ENCODE results near the gene AMY1B. TPM values are rescaled to one million over a fixed set of nuclear protein-coding genes. Genes with fewer than 3 reads are reported as not detected.
"Not testable (repeated sequence)": the region's sequence is repeated elsewhere in the genome, so short reads cannot be mapped to it uniquely, and the experiment has no call there.

AMY1B gene
- polyA plus RNA-seq (2012; rRNA removed), result not detected in 2 replicates
- polyA plus RNA-seq (2012; cell fraction: cytosol; rRNA removed), result not detected in 2 replicates
- polyA plus RNA-seq (2012; cell fraction: nucleus; rRNA removed), result not detected in 2 replicates

DNA sequence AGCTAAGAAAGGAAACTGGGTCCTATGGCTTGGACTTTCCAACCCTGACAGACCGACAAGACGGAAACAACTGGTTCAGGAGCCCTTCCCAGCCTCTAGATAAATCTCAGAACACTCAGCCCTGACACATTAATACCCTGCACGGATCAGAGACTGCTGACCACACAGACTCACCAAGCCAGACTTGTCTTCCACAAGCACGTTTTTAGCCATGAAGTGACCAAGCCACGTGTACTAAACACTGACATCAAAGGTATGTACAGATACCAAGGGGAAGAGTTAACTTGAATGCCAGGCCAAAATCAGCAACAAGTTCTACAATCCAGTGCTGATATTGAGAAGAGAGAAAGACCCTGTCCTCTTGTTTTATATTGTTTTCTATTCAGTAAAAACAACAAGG is at the start of gene AMY1B:
Gene AMY1B (minus strand): TSS at position 101 of the 400 bp plus-strand sequence. CDS start 571 bp downstream, outside the sequence.
- H3K27ac ChIP-seq (ENCODE audit: low read depth in 2 of 2, low read length in 1 of 2); H3K36me3 ChIP-seq (replicated peaks in 1 of 2; ENCODE audit: control insufficient read depth in 1 of 2, insufficient read depth in 2 of 2, low read length in 1 of 2); H3K4me1 ChIP-seq (ENCODE audit: control insufficient read depth in 1 of 2, insufficient read depth in 2 of 2, low read depth in 1 of 2, low read length in 1 of 2); H4K20me1 ChIP-seq (ENCODE audit: insufficient read depth); DNase-seq; H3K9ac ChIP-seq; H3K27me3 ChIP-seq (ENCODE audit: insufficient read depth); H3K9me2 ChIP-seq; POLR2A ChIA-PET; H3K4me2 ChIP-seq; H3K9me3 ChIP-seq; H2AFZ ChIP-seq (ENCODE audit: low read depth); H3K79me2 ChIP-seq (ENCODE audit: insufficient read depth); CTCF ChIA-PET; H3K4me3 ChIP-seq (ENCODE audit: low read depth in 2 of 2, low read length in 1 of 2); H3F3A ChIP-seq (replicated peaks; ENCODE audit: insufficient read depth): not testable (repeated sequence)
- WGBS (ENCODE audit: low lambda C conversion rate), result no CpG with 5 or more reads among the region's 5 CpGs

DNA sequence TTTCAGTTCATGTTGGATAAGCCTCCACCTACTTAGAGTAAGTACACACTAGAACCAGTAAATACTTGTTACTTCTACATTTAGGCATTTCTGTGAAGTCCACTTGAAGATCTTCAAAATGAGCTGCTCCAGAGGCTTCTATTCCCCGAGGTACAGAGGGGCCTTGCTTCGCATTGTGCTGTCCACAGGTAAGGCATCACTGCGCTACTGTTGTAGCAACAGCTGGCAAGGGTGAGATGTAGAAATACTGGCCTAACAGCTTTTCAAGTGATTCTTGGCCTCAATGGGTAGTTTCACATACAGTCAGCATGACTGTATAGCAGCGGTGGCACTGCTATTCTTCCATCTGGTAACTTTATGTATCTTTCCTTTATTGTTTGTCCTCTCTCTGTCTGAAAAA is 49.0 kb upstream of the AMY1B start:
- POLR2A ChIA-PET; H3K4me2 ChIP-seq; H3K36me3 ChIP-seq (replicated peaks in 1 of 2; ENCODE audit: control insufficient read depth in 1 of 2, insufficient read depth in 2 of 2, low read length in 1 of 2); H3K4me1 ChIP-seq (ENCODE audit: control insufficient read depth in 1 of 2, insufficient read depth in 2 of 2, low read depth in 1 of 2, low read length in 1 of 2); H4K20me1 ChIP-seq (ENCODE audit: insufficient read depth); H3K9me2 ChIP-seq; H3K27ac ChIP-seq (ENCODE audit: low read depth in 2 of 2, low read length in 1 of 2); H3K4me3 ChIP-seq (ENCODE audit: low read depth in 2 of 2, low read length in 1 of 2); H3K79me2 ChIP-seq (ENCODE audit: insufficient read depth); H3K9ac ChIP-seq; H3K27me3 ChIP-seq (ENCODE audit: insufficient read depth); DNase-seq; H3K9me3 ChIP-seq; H2AFZ ChIP-seq (ENCODE audit: low read depth); H3F3A ChIP-seq (replicated peaks; ENCODE audit: insufficient read depth); CTCF ChIA-PET: not testable (repeated sequence)
- no CpG with 5 or more reads among the region's 4 CpGs for WGBS (ENCODE audit: low lambda C conversion rate)

DNA sequence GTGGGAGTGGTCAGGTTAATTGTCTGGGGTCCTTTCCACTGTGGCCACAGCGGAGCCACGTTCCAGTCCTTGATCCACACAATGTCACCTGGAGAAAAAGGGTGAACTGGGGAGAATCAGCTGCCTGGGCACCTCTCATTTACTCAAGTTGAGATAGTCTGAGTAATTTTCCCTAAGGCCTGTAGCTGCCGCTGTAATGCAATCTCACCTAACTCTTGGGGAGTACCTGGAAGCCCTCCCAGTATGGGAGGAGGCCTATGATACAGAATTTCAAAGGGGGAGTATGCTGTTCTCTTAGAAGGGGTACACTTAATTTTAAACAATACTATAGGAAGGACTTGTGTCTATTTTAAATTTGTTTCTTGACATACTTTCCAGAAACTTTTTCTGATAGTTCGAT is 48.4 kb upstream of the AMY1B start:
- H3K4me2 ChIP-seq; H3K27ac ChIP-seq (ENCODE audit: low read depth in 2 of 2, low read length in 1 of 2); H3K4me1 ChIP-seq (ENCODE audit: control insufficient read depth in 1 of 2, insufficient read depth in 2 of 2, low read depth in 1 of 2, low read length in 1 of 2); H3K9me3 ChIP-seq; H3K27me3 ChIP-seq (ENCODE audit: insufficient read depth); H3K9ac ChIP-seq; H3K36me3 ChIP-seq (replicated peaks in 1 of 2; ENCODE audit: control insufficient read depth in 1 of 2, insufficient read depth in 2 of 2, low read length in 1 of 2); POLR2A ChIA-PET; H3F3A ChIP-seq (replicated peaks; ENCODE audit: insufficient read depth); H3K79me2 ChIP-seq (ENCODE audit: insufficient read depth); DNase-seq; CTCF ChIA-PET; H3K9me2 ChIP-seq; H4K20me1 ChIP-seq (ENCODE audit: insufficient read depth); H2AFZ ChIP-seq (ENCODE audit: low read depth); H3K4me3 ChIP-seq (ENCODE audit: low read depth in 2 of 2, low read length in 1 of 2): not testable (repeated sequence)
- no CpG with 5 or more reads among the region's 4 CpGs for WGBS (ENCODE audit: low lambda C conversion rate)

DNA sequence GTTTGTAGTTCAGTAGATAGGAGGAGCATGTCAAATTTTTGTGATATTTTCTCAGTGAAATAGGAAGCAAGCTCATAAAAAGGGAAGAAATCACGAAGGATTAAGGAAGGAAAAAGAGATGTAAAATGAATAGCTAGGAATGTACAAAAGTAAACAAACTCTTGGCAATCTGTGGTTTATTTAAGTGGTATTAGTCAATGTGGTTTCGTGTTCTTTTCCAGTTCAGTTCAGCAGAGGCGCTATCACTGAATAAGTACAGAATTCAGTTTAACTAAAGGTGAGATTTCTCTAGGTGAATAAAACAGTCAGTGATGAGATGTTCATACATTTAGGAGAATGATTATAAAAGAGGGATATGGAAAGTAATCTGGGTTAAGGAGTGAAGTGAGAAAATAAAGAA is 42.0 kb upstream of the AMY1B start:
- H3K79me2 ChIP-seq (ENCODE audit: insufficient read depth); H4K20me1 ChIP-seq (ENCODE audit: insufficient read depth); H3K36me3 ChIP-seq (replicated peaks in 1 of 2; ENCODE audit: control insufficient read depth in 1 of 2, insufficient read depth in 2 of 2, low read length in 1 of 2); DNase-seq; POLR2A ChIA-PET; H3F3A ChIP-seq (replicated peaks; ENCODE audit: insufficient read depth); H3K9me3 ChIP-seq; H2AFZ ChIP-seq (ENCODE audit: low read depth); H3K4me1 ChIP-seq (ENCODE audit: control insufficient read depth in 1 of 2, insufficient read depth in 2 of 2, low read depth in 1 of 2, low read length in 1 of 2); H3K9me2 ChIP-seq; H3K27me3 ChIP-seq (ENCODE audit: insufficient read depth); H3K4me2 ChIP-seq; H3K9ac ChIP-seq; H3K27ac ChIP-seq (ENCODE audit: low read depth in 2 of 2, low read length in 1 of 2); CTCF ChIA-PET; H3K4me3 ChIP-seq (ENCODE audit: low read depth in 2 of 2, low read length in 1 of 2): not testable (repeated sequence)
- WGBS (ENCODE audit: low lambda C conversion rate), result no CpG with 5 or more reads among the region's 3 CpGs

DNA sequence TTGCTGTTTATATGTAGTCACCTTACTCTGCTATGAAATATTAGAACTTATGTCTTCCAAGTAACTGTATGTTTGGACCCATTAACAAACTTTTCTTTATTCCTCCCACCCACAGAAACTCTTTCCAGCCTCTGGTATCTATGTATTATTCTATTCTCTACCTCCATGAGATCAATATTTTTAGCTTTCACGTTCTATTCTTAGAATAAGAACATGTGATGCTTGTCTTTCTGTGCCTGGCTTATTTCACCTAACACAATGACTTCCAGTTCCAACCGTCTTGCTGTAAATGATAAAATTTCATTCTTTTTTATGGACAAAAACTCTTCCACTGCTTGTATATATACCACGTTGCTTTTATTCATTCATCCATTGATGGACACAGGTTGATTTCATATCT is 39.3 kb upstream of the AMY1B start:
- WGBS (ENCODE audit: low lambda C conversion rate), result no CpG with 5 or more reads among the region's 3 CpGs
- POLR2A ChIA-PET; H3K4me3 ChIP-seq (ENCODE audit: low read depth in 2 of 2, low read length in 1 of 2); DNase-seq; H3K27me3 ChIP-seq (ENCODE audit: insufficient read depth); H3K4me2 ChIP-seq; H3K9me3 ChIP-seq; H3K9me2 ChIP-seq; CTCF ChIA-PET; H3K79me2 ChIP-seq (ENCODE audit: insufficient read depth); H3K27ac ChIP-seq (ENCODE audit: low read depth in 2 of 2, low read length in 1 of 2); H3F3A ChIP-seq (replicated peaks; ENCODE audit: insufficient read depth); H3K36me3 ChIP-seq (replicated peaks in 1 of 2; ENCODE audit: control insufficient read depth in 1 of 2, insufficient read depth in 2 of 2, low read length in 1 of 2); H3K9ac ChIP-seq; H3K4me1 ChIP-seq (ENCODE audit: control insufficient read depth in 1 of 2, insufficient read depth in 2 of 2, low read depth in 1 of 2, low read length in 1 of 2); H4K20me1 ChIP-seq (ENCODE audit: insufficient read depth); H2AFZ ChIP-seq (ENCODE audit: low read depth): not testable (repeated sequence)

DNA sequence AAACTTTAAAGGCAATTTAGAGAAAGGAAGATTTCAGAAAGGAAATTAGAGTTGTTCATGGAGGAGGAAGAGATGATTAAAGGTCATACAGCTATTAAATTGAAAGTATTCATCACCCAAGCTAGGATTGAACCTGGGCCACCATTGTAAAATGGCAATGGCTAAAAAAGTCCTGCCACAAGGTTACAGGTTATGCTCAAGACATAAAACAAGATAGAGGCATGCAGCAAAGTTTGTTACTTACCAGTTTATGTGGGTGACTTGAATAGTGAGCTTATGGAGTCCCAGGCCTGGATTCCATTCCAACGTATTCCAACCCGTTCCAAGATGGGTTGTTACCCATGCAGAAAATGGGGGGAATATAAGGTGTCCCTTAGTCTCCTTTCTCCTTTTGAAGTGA is 25.5 kb upstream of the AMY1B start:
- H3K36me3 ChIP-seq (replicated peaks in 1 of 2; ENCODE audit: control insufficient read depth in 1 of 2, insufficient read depth in 2 of 2, low read length in 1 of 2); H3K9ac ChIP-seq; H3K27ac ChIP-seq (ENCODE audit: low read depth in 2 of 2, low read length in 1 of 2); H4K20me1 ChIP-seq (ENCODE audit: insufficient read depth); CTCF ChIA-PET; H3K9me3 ChIP-seq; H2AFZ ChIP-seq (ENCODE audit: low read depth); H3K4me3 ChIP-seq (ENCODE audit: low read depth in 2 of 2, low read length in 1 of 2); H3F3A ChIP-seq (replicated peaks; ENCODE audit: insufficient read depth); H3K9me2 ChIP-seq; DNase-seq; H3K27me3 ChIP-seq (ENCODE audit: insufficient read depth); H3K79me2 ChIP-seq (ENCODE audit: insufficient read depth); H3K4me1 ChIP-seq (ENCODE audit: control insufficient read depth in 1 of 2, insufficient read depth in 2 of 2, low read depth in 1 of 2, low read length in 1 of 2); POLR2A ChIA-PET; H3K4me2 ChIP-seq: not testable (repeated sequence)
- WGBS (ENCODE audit: low lambda C conversion rate), result no CpG with 5 or more reads among the region's 2 CpGs

DNA sequence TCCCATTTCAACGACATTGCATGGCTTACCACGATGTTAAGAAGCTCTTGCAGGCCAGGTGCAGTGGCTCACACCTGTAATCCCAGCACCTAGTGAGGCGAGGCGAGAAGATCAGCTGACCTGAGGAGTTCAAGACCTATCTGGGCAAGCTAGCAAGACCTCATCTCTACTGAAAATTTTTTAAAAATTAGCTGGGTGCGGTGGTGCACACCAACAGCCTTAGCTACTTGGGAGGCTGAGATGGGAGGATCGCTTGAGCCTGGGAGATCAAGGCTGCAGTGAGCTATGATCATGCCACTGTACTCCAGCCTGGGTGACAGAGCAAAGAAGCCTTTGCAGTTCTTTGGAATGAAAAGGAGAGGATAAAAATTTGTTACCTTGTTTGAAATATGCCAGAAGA is 21.4 kb upstream of the AMY1B start:
- not testable (repeated sequence) for DNase-seq
- WGBS (ENCODE audit: low lambda C conversion rate), result 9% methylated on average over 6 of the region's 6 CpGs

More for the DNA sequence above, 21.4 kb upstream of the AMY1B start:
- H3K4me2 ChIP-seq; CTCF ChIA-PET; H3K9ac ChIP-seq; H3K9me2 ChIP-seq; H3K9me3 ChIP-seq; H3K79me2 ChIP-seq (ENCODE audit: insufficient read depth); H3K4me3 ChIP-seq (ENCODE audit: low read depth in 2 of 2, low read length in 1 of 2); H3K27ac ChIP-seq (ENCODE audit: low read depth in 2 of 2, low read length in 1 of 2); H3K36me3 ChIP-seq (replicated peaks in 1 of 2; ENCODE audit: control insufficient read depth in 1 of 2, insufficient read depth in 2 of 2, low read length in 1 of 2); H3K27me3 ChIP-seq (ENCODE audit: insufficient read depth); POLR2A ChIA-PET; H2AFZ ChIP-seq (ENCODE audit: low read depth); H4K20me1 ChIP-seq (ENCODE audit: insufficient read depth); H3F3A ChIP-seq (replicated peaks; ENCODE audit: insufficient read depth); H3K4me1 ChIP-seq (ENCODE audit: control insufficient read depth in 1 of 2, insufficient read depth in 2 of 2, low read depth in 1 of 2, low read length in 1 of 2): not testable (repeated sequence)
